Uterus (tissue), 4 donors: ENCODE measurements around the gene WDR6. TPM values are rescaled to one million over a fixed set of nuclear protein-coding genes. Genes with fewer than 3 reads are reported as not detected.

Source experiments
- DNase-seq, 2 donors: peaks; one replicate each; pipeline ENCODE4 v3.0.0-alpha.2; 2019 to 2020
- H3K27ac ChIP-seq, 2 donors: fragments of 200-600 bp; sonication (generic); 1 replicate in 1 of 2; 2 replicates in 1 of 2; pipeline ENCODE4 v1.5.1; 2016 to 2018
- H3K27me3 ChIP-seq, 2 donors: fragments of 200-600 bp; sonication (generic); one replicate each; pipeline ENCODE4 v1.5.1; 2018 to 2019; ENCODE audit warnings: control low read depth in 1 of 2
- H3K36me3 ChIP-seq, 2 donors: fragments of 200-600 bp; sonication (generic); one replicate each; pipeline ENCODE4 v1.5.1; 2019; ENCODE audit warnings: control low read depth in 1 of 2
- H3K4me1 ChIP-seq, 2 donors: fragments of 200-600 bp; sonication (generic); one replicate each; pipeline ENCODE4 v1.5.1; 2018 to 2019; ENCODE audit warnings: control low read depth in 1 of 2
- H3K4me3 ChIP-seq, 2 donors: fragments of 200-600 bp; sonication (generic); 1 replicate in 1 of 2; 2 replicates in 1 of 2; pipeline ENCODE4 v1.5.1; 2018 to 2019; ENCODE audit warnings: mild to moderate bottlenecking in 1 of 2
- H3K9me3 ChIP-seq, 2 donors: fragments of 200-600 bp; sonication (generic); one replicate each; pipeline ENCODE4 v1.5.1; 2019; ENCODE audit warnings: control low read depth in 1 of 2
- POLR2A ChIP-seq, 2 donors: fragments of 450-650 bp; IDR thresholded peaks; one replicate each; pipeline ENCODE4 v1.6.1; 2016; ENCODE audit warnings: antibody characterized with exemption in 2 of 2, mild to moderate bottlenecking in 1 of 2, moderate library complexity in 1 of 2
- intact Hi-C: fragments of 100-400 bp; cut with DNase I; formaldehyde crosslinking; loops from one replicate; pipeline ENCODE4 v1.15.1; 2023; ENCODE audit warnings: low total_unique reads
- total RNA-seq, 4 donors: library from RNA; depleted of rRNA in 3 of 4; stranded (reverse); fragments of >200 nt in 3 of 4; gene quantifications; one replicate each; pipeline versions ENCODE4 v1.1.0 to v1.2.4, GENCODE V29; 2014 to 2023
- TF ChIP-seq, protein P1 (sequence below), 4 experiments: fragments of 200-600 bp in 2 of 4; fragments of 450-650 bp in 2 of 4; sonication (generic) in 2 of 4; IDR thresholded peaks; one replicate each; pipeline ENCODE4 v1.5.1; 2016 to 2019; ENCODE audit warnings: antibody characterized with exemption in 4 of 4, mild to moderate bottlenecking in 2 of 4, moderate library complexity in 1 of 4
- donor health status: DM: yes; HTN: yes; CAD: no.

WDR6 gene
- total RNA-seq, 4 donors from 2014 or later, result 50.0 to 243 (median 122) TPM

GRCh38 chr3:49015765-49016164 lies 8.6 kb downstream of the WDR6 start:
- intact Hi-C loops, result no loop called here
- H3K36me3 ChIP-seq, result no peaks in the 10 kb centered on the region
- DNase-seq, result no peak
- H3K4me3 ChIP-seq, result no peak overlapping the region
- no peak overlapping the region for H3K27ac ChIP-seq
- TF ChIP-seq POLR2A (IDR thresholded peaks at IDR 0.05), result no peak
- TF ChIP-seq, protein P1, sequence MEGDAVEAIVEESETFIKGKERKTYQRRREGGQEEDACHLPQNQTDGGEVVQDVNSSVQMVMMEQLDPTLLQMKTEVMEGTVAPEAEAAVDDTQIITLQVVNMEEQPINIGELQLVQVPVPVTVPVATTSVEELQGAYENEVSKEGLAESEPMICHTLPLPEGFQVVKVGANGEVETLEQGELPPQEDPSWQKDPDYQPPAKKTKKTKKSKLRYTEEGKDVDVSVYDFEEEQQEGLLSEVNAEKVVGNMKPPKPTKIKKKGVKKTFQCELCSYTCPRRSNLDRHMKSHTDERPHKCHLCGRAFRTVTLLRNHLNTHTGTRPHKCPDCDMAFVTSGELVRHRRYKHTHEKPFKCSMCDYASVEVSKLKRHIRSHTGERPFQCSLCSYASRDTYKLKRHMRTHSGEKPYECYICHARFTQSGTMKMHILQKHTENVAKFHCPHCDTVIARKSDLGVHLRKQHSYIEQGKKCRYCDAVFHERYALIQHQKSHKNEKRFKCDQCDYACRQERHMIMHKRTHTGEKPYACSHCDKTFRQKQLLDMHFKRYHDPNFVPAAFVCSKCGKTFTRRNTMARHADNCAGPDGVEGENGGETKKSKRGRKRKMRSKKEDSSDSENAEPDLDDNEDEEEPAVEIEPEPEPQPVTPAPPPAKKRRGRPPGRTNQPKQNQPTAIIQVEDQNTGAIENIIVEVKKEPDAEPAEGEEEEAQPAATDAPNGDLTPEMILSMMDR (IDR thresholded peaks at IDR 0.05), result no peak
- no peaks in the 10 kb centered on the region for H3K27me3 ChIP-seq
- peaks cover 0 to 14% of the 10 kb centered on the region in 2 donors for H3K4me1 ChIP-seq
- no peaks in the 10 kb centered on the region for H3K9me3 ChIP-seq

DNA sequence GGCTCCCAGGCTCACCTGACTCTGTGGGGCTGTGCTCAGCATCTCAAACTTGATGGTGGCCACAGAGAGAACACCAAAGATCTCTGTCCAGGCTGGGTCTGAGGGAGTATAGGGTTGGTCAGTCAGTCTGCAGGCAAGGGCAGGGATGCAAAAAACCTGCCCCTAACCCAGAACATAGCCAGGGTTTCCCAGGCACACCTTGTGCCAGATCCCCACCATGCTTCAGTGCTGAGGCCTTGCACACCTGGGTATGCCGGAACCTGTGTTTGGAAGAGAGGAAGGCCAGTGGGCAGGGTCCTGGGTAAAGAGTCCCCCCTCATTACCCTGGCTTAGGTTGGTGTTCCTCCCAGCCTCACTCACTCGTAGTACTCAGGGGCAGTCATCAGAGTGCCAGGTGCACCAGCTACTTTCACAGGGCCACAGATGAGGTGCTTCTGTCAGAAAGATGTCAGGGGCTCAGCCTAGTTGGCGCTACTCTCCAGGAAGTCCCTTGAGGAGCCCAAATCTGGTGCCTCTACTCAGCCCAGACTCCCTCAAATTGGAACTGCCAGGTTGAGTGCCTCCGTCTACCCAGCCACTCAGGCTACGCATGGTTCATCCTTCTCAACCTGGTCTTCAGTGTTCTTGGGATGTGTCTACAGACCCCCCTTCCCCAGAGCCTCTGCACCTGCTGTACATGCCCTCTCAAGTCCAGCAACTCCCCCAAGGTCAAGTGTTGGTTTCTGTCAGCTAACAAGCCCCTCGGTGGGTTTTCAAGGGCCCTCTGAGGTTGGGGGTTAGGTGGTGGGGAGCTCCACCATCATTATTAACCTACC lies 9.4 kb downstream of the WDR6 start:
- H3K4me1 ChIP-seq, result peaks cover 0 to 14% of the 10 kb centered on the region in 2 donors
- no peaks in the 10 kb centered on the region for H3K27me3 ChIP-seq
- no peak for DNase-seq
- H3K36me3 ChIP-seq, result no peaks in the 10 kb centered on the region
- H3K9me3 ChIP-seq, result no peaks in the 10 kb centered on the region
- TF ChIP-seq, protein P1 (IDR thresholded peaks at IDR 0.05), result no peak
- no peak for TF ChIP-seq POLR2A (IDR thresholded peaks at IDR 0.05)
- intact Hi-C loops, result no loop called here
- no peak overlapping the region for H3K4me3 ChIP-seq
- H3K27ac ChIP-seq, result no peak overlapping the region

DNA sequence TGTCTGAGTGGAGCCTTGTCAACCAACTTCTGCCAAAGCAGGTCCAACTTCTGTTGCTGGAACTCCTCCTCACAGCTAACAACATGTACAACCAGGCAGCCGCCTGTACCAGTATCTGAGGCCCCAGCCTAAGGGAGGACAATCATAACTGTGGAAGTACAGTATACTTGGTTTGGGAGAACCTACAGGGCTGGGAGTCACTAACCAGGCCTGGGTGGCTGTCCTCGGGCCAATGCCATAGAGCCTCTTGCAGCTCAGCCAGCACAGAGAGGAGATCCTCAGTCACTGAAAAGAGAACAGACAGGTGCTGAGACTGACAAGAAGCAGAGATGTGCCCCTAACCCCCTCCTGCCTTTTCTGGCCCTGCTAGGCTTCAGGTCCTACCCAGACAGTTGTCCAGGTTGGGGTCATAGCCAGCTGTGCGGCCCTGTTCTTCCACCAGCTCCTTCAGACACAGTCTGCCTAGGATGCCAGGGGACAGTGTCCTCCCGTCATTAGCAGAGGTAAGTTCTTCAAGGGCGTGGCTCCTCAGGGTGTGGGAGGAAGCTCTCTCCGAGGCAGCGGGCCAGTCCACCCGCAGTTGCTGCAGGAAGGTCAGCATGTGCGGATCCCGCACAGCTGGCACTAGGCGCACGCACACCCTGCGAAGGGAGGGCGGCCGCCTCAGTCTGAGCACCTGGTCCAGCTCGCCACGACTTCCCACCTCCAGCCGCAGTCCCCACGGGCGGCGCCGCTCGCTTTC lies 10.2 kb downstream of the WDR6 start:
- intact Hi-C loops, result no loop called here
- Histone ChIP-seq H3K27ac (peak overlapping the region in 1 of 2 donors; percentile 75), H3K4me1 (peaks cover 0 to 14% of the 10 kb centered on the region in 2 donors), H3K4me3 (peak overlapping the region; percentile 56 to 78), H3K9me3 (no peaks in the 10 kb centered on the region), H3K36me3 (no peaks in the 10 kb centered on the region), H3K27me3 (no peaks in the 10 kb centered on the region)
- TF ChIP-seq POLR2A (IDR thresholded peaks at IDR 0.05), result no peak
- TF ChIP-seq, protein P1 (IDR thresholded peaks at IDR 0.05), result no peak
- no peak for DNase-seq

- Histone ChIP-seq H3K27me3 (no peaks in the 10 kb centered on the region), H3K9me3 (no peaks in the 10 kb centered on the region), H3K27ac (peak within 1 kb of the TSS; percentile 75 to 76), H3K4me3 (peak within 1 kb of the TSS; percentile 56 to 78), H3K36me3 (no peaks in the 10 kb centered on the region), H3K4me1 (peaks cover 0 to 14% of the 10 kb centered on the region in 2 donors)
- TF ChIP-seq POLR2A (IDR thresholded peaks at IDR 0.05), result peak; percentile 4 to 52
- TF ChIP-seq, protein P1 (IDR thresholded peaks at IDR 0.05), result peak in 1 of 4 experiments; percentile 18
- intact Hi-C loops, result no loop called here
- peak; percentile 61 to 62 for DNase-seq
Observed at GRCh38 chr3:49017971-49018706, 10.9 kb downstream of the WDR6 start, which contains the start of gene DALRD3. DALRD3 (minus strand) TSS chr3:49018580; CDS start chr3:49018564, 16 bp downstream.
